8988T (cell line): ENCODE data around the gene OR8B4.
A peak's percentile ranks its signal among the peaks of the same experiment; 100 is the strongest.
"Not testable (repeated sequence)": the region's sequence is repeated elsewhere in the genome, so short reads cannot be mapped to it uniquely, and the experiment has no call there.

Experiments
- DNase-seq: peaks from one replicate; pipeline ENCODE4 v3.0.0; 2011

OR8B4 gene

GRCh38 chr11:124403186-124403585 lies 21.5 kb downstream of the OR8B4 start:
- DNase-seq = not testable (repeated sequence)

GRCh38 chr11:124402326-124402922 lies 22.2 kb downstream of the OR8B4 start:
- DNase-seq = peak; percentile 31

GRCh38 chr11:124398924-124399323 lies 25.7 kb downstream of the OR8B4 start, which contains the start of gene OR8B3:
Gene OR8B3, minus strand, starts transcription at chr11:124399024. Its CDS starts 1,673 bp downstream, at chr11:124397351.
- no peak for DNase-seq

GRCh38 chr11:124396847-124397246 lies 27.8 kb downstream of the OR8B4 start:
- not testable (repeated sequence) for DNase-seq

GRCh38 chr11:124394408-124394807 lies 30.3 kb downstream of the OR8B4 start:
- no peak for DNase-seq

GRCh38 chr11:124384399-124384798 lies 40.3 kb downstream of the OR8B4 start, which contains the start of gene OR8B2:
Gene OR8B2, minus strand, starts transcription at chr11:124384499. Its CDS starts 1,156 bp downstream, at chr11:124383343.
- no peak for DNase-seq

GRCh38 chr11:124382857-124383256 lies 41.8 kb downstream of the OR8B4 start:
- DNase-seq = not testable (repeated sequence)

- DNase-seq = no peak
Observed at GRCh38 chr11:124380585-124380984, 44.1 kb downstream of the OR8B4 start.

GRCh38 chr11:124376280-124376679 lies 48.4 kb downstream of the OR8B4 start:
- no peak for DNase-seq
